ENCODE results near the gene TMEM184A. TPM values are rescaled to one million over a fixed set of nuclear protein-coding genes. Genes with fewer than 3 reads are reported as not detected.
"Not testable (repeated sequence)": the region's sequence is repeated elsewhere in the genome, so short reads cannot be mapped to it uniquely, and the experiment has no call there.

The TMEM184A gene
- total RNA-seq, 1 experiment from 2014 or later = 16.5 TPM

- intact Hi-C loops (cut with micrococcal nuclease; ENCODE audit: unreplicated experiment) = no loop called here
- ChIA-PET CTCF (no interaction called here), POLR2A (no interaction called here)
- peaks cover 8% of the 10 kb centered on the region for H3K9me3 ChIP-seq
- peaks cover 10% of the 10 kb centered on the region for H3K9me3 Mint-ChIP-seq (ENCODE audit: unreplicated experiment)
- no peaks in the 10 kb centered on the region for H3K27me3 ChIP-seq (replicated peaks; ENCODE audit: control insufficient read depth, insufficient read depth, low read length)
- TF ChIP-seq, protein P1, sequence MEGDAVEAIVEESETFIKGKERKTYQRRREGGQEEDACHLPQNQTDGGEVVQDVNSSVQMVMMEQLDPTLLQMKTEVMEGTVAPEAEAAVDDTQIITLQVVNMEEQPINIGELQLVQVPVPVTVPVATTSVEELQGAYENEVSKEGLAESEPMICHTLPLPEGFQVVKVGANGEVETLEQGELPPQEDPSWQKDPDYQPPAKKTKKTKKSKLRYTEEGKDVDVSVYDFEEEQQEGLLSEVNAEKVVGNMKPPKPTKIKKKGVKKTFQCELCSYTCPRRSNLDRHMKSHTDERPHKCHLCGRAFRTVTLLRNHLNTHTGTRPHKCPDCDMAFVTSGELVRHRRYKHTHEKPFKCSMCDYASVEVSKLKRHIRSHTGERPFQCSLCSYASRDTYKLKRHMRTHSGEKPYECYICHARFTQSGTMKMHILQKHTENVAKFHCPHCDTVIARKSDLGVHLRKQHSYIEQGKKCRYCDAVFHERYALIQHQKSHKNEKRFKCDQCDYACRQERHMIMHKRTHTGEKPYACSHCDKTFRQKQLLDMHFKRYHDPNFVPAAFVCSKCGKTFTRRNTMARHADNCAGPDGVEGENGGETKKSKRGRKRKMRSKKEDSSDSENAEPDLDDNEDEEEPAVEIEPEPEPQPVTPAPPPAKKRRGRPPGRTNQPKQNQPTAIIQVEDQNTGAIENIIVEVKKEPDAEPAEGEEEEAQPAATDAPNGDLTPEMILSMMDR (IDR thresholded peaks at IDR 0.05; ENCODE audit: insufficient read depth in 1 of 2, low read depth in 1 of 2, low read length in 1 of 2, severe bottlenecking in 1 of 2, unreplicated experiment in 1 of 2) = no peak
- H3K27ac Mint-ChIP-seq (ENCODE audit: unreplicated experiment) = no peak overlapping the region
- BruUV-seq (replicated peaks) = no TSS peak
- peaks cover 2% of the 10 kb centered on the region for H3K4me1 Mint-ChIP-seq (ENCODE audit: low read depth, unreplicated experiment)
- H3K4me1 ChIP-seq = no peaks in the 10 kb centered on the region
- no peaks in the 10 kb centered on the region for H3K36me3 ChIP-seq (ENCODE audit: control insufficient read depth, insufficient read depth, low read length)
- H3K4me3 ChIP-seq (ENCODE audit: low read depth, low read length) = no peak overlapping the region
- DNase-seq = no peak
- no peaks in the 10 kb centered on the region for H3K36me3 Mint-ChIP-seq (ENCODE audit: insufficient read depth, unreplicated experiment)
- peaks cover 8% of the 10 kb centered on the region for H3K27me3 Mint-ChIP-seq (ENCODE audit: insufficient read depth, unreplicated experiment)
- H3K4me3 Mint-ChIP-seq (ENCODE audit: unreplicated experiment) = no peak overlapping the region
These were observed 29.4 kb upstream of the TMEM184A start for GRCh38 chr7:1585142-1585981.

- Histone ChIP-seq H3K36me3 (ENCODE audit: control insufficient read depth, insufficient read depth, low read length) (no peaks in the 10 kb centered on the region), H3K27me3 (replicated peaks; ENCODE audit: control insufficient read depth, insufficient read depth, low read length) (no peaks in the 10 kb centered on the region), H3K4me3 (ENCODE audit: low read depth, low read length) (no peak overlapping the region), H3K4me1 (0 out of 2 replicates have a peak, but pooled peaks cover 3% of the 10 kb centered on the region), H3K9me3 (peaks cover 8% of the 10 kb centered on the region)
- TF ChIP-seq, protein P1 (IDR thresholded peaks at IDR 0.05; ENCODE audit: insufficient read depth in 1 of 2, low read depth in 1 of 2, low read length in 1 of 2, severe bottlenecking in 1 of 2, unreplicated experiment in 1 of 2) = no peak
- Mint-ChIP-seq H3K9me3 (ENCODE audit: unreplicated experiment) (peaks cover 10% of the 10 kb centered on the region), H3K27ac (ENCODE audit: unreplicated experiment) (no peak overlapping the region), H3K4me1 (ENCODE audit: low read depth, unreplicated experiment) (peaks cover 9% of the 10 kb centered on the region), H3K4me3 (ENCODE audit: unreplicated experiment) (no peak overlapping the region), H3K36me3 (ENCODE audit: insufficient read depth, unreplicated experiment) (no peaks in the 10 kb centered on the region), H3K27me3 (ENCODE audit: insufficient read depth, unreplicated experiment) (peaks cover 12% of the 10 kb centered on the region)
- intact Hi-C loops (cut with micrococcal nuclease; ENCODE audit: unreplicated experiment) = no loop called here
- BruUV-seq (replicated peaks) = no TSS peak
- CTCF ChIA-PET = no interaction called here
- DNase-seq = no peak
- POLR2A ChIA-PET = no interaction called here
These were observed 28.7 kb upstream of the TMEM184A start for GRCh38 chr7:1584700-1585099.

GRCh38 chr7:1583241-1583930, 27.4 kb upstream of the TMEM184A start:
- H3K36me3 ChIP-seq (ENCODE audit: control insufficient read depth, insufficient read depth, low read length); H3K36me3 Mint-ChIP-seq (ENCODE audit: insufficient read depth, unreplicated experiment); H3K9me3 ChIP-seq; DNase-seq; intact Hi-C loops (cut with micrococcal nuclease; ENCODE audit: unreplicated experiment); H3K27me3 ChIP-seq (replicated peaks; ENCODE audit: control insufficient read depth, insufficient read depth, low read length); BruUV-seq (replicated peaks); H3K4me3 ChIP-seq (ENCODE audit: low read depth, low read length); H3K27ac Mint-ChIP-seq (ENCODE audit: unreplicated experiment); H3K4me1 ChIP-seq; H3K4me3 Mint-ChIP-seq (ENCODE audit: unreplicated experiment): not testable (repeated sequence)
- ChIA-PET CTCF (interaction anchor here (1.0 kb wide), 1 partner anchor 9 kb away, joined by 3 read pairs; no protein-coding TSS in a partner anchor), POLR2A (interaction anchor here (0.6 kb wide), 1 partner anchor 299 kb away, joined by 13 read pairs; no protein-coding TSS in a partner anchor)
- Mint-ChIP-seq H3K27me3 (ENCODE audit: insufficient read depth, unreplicated experiment) (peaks cover 16% of the 10 kb centered on the region), H3K9me3 (ENCODE audit: unreplicated experiment) (peaks cover 14% of the 10 kb centered on the region), H3K4me1 (ENCODE audit: low read depth, unreplicated experiment) (peaks cover 11% of the 10 kb centered on the region)

All from Caco-2 (cell line).